Nephron progenitor cell (in vitro differentiated cells): ENCODE measurements around the gene NUP133.
"Not testable (repeated sequence)": the region's sequence is repeated elsewhere in the genome, so short reads cannot be mapped to it uniquely, and the experiment has no call there.

Experiments
- DNase-seq: peaks from one replicate; pipeline ENCODE4 v3.0.0; 2021
- H3K27ac Mint-ChIP-seq: 2 replicates; pipeline ENCODE4 v1.8.0; 2021; ENCODE audit warnings: mild to moderate bottlenecking, moderate library complexity, mixed read lengths
- H3K27me3 Mint-ChIP-seq: 2 replicates; pipeline ENCODE4 v1.8.0; 2021; ENCODE audit warnings: mild to moderate bottlenecking, low read depth, mixed read lengths; ENCODE audit not compliant: poor library complexity
- H3K36me3 Mint-ChIP-seq: 2 replicates; pipeline ENCODE4 v1.8.0; 2021; ENCODE audit warnings: low read depth, mixed read lengths
- H3K4me1 Mint-ChIP-seq: 2 replicates; pipeline ENCODE4 v1.8.0; 2021; ENCODE audit warnings: mixed read lengths
- H3K4me3 Mint-ChIP-seq: 2 replicates; pipeline ENCODE4 v1.8.0; 2021; ENCODE audit warnings: mild to moderate bottlenecking, moderate library complexity, mixed read lengths
- H3K9me3 Mint-ChIP-seq: 2 replicates; pipeline ENCODE4 v1.8.0; 2021; ENCODE audit warnings: mild to moderate bottlenecking, moderate library complexity, mixed read lengths
- CTCF ChIP-seq: fragments of 200-600 bp; sonication (generic); IDR thresholded peaks from 2 replicates; pipeline ENCODE4 v1.5.0; 2021; ENCODE audit warnings: antibody characterized with exemption

Gene NUP133

GRCh38 chr1:229428256-229428655 lies 79.9 kb downstream of the NUP133 start:
- Mint-ChIP-seq H3K4me1 (peaks cover 9% of the 10 kb centered on the region), H3K9me3 (peaks cover 12% of the 10 kb centered on the region), H3K27ac (no peak overlapping the region), H3K27me3 (peaks cover 86% of the 10 kb centered on the region), H3K36me3 (peaks cover 3% of the 10 kb centered on the region), H3K4me3 (no peak overlapping the region)
- no peak for DNase-seq
- no peak for TF ChIP-seq CTCF

DNA sequence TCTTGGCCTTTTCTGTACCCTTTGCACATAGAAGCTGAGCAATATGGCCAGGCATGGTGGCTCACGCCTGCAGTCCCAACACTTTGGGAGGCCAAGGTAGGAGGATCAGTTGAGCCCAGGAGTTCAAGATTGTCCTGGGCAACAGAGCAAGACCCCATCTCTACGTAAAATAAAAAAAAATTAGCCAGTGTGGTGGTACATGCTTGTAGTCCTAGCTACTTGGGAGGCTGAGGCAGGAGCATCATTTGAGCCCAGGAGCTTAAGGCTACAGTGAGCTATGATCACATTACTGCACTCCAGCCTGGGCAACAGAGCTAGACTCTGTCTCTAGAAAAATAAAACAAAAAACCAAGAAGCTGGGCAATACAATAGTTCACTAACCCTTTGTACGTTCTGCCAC lies 80.6 kb downstream of the NUP133 start:
- no peak for DNase-seq
- H3K4me1 Mint-ChIP-seq = peaks cover 9% of the 10 kb centered on the region
- H3K4me3 Mint-ChIP-seq = no peak overlapping the region
- H3K36me3 Mint-ChIP-seq = peaks cover 3% of the 10 kb centered on the region
- peaks cover 17% of the 10 kb centered on the region for H3K9me3 Mint-ChIP-seq
- H3K27ac Mint-ChIP-seq = no peak overlapping the region
- TF ChIP-seq CTCF = no peak
- peaks cover 79% of the 10 kb centered on the region for H3K27me3 Mint-ChIP-seq

- Mint-ChIP-seq H3K9me3 (peaks cover 12% of the 10 kb centered on the region), H3K4me3 (no peak overlapping the region), H3K4me1 (no peaks in the 10 kb centered on the region), H3K27ac (no peak overlapping the region), H3K27me3 (peaks cover 64% of the 10 kb centered on the region), H3K36me3 (peaks cover 3% of the 10 kb centered on the region)
- DNase-seq = no peak
- no peak for TF ChIP-seq CTCF
Measured at GRCh38 chr1:229425564-229426159, 82.5 kb downstream of the NUP133 start.

DNA sequence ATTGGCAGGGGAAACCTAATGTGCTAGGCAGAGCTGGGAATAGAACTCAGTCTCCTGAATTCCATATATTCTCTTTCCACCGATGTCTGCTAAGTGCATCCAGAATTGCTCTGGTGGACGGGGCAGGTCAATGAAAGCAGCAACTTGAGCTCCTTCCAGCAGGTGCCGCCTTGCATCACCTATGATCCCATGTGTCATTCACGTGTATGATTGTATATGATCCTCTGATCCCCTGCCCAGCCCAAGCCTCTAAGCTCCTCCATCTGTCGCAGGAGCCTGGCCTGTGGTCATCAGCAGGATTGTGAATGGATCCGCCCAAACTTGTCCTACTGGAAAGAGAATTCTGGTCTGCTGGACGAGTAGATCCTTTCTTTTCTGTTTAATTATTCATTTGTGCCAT lies 87.4 kb downstream of the NUP133 start:
- Mint-ChIP-seq H3K27me3 (peaks cover 46% of the 10 kb centered on the region), H3K4me3 (no peak overlapping the region), H3K36me3 (peaks cover 3% of the 10 kb centered on the region), H3K9me3 (peaks cover 12% of the 10 kb centered on the region), H3K4me1 (no peaks in the 10 kb centered on the region), H3K27ac (no peak overlapping the region)
- no peak for TF ChIP-seq CTCF
- DNase-seq = no peak

DNA sequence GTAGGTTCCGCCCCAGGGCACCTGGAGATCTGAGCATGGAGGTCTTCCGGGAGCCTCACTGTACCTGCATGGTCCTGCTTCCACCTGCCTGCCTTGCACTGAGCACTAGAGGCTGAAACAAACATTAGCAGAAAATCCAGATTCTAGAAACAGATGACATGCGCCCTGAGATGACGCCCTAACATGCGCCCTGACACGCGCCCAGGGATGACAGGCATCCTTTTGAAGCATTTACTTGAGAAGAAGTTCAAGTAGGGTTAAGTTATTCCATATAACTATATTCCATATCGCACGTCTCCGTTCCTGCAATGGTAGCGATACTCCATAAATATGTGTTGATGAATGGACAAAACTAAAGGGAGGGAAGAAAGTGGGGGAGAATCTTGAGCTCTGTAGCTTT lies 87.9 kb downstream of the NUP133 start:
- no peak for TF ChIP-seq CTCF
- no peak overlapping the region for H3K27ac Mint-ChIP-seq
- no peaks in the 10 kb centered on the region for H3K4me1 Mint-ChIP-seq
- DNase-seq = no peak
- peaks cover 3% of the 10 kb centered on the region for H3K36me3 Mint-ChIP-seq
- H3K27me3 Mint-ChIP-seq = peaks cover 41% of the 10 kb centered on the region
- H3K9me3 Mint-ChIP-seq = peaks cover 12% of the 10 kb centered on the region
- no peak overlapping the region for H3K4me3 Mint-ChIP-seq

GRCh38 chr1:229418586-229418985 lies 89.6 kb downstream of the NUP133 start:
- not testable (repeated sequence) for H3K36me3 Mint-ChIP-seq, H3K4me1 Mint-ChIP-seq, H3K27ac Mint-ChIP-seq, H3K4me3 Mint-ChIP-seq, DNase-seq, H3K9me3 Mint-ChIP-seq
- H3K27me3 Mint-ChIP-seq = peaks cover 37% of the 10 kb centered on the region

- peaks cover 39% of the 10 kb centered on the region for H3K4me1 Mint-ChIP-seq
- H3K9me3 Mint-ChIP-seq, H3K4me3 Mint-ChIP-seq, H3K27ac Mint-ChIP-seq, H3K36me3 Mint-ChIP-seq, DNase-seq: not testable (repeated sequence)
- H3K27me3 Mint-ChIP-seq = peaks cover 58% of the 10 kb centered on the region
Measured at GRCh38 chr1:229412810-229413209, 95.3 kb downstream of the NUP133 start.
